Measurements from ENCODE around the gene DPP10.

The DPP10 gene

DNA sequence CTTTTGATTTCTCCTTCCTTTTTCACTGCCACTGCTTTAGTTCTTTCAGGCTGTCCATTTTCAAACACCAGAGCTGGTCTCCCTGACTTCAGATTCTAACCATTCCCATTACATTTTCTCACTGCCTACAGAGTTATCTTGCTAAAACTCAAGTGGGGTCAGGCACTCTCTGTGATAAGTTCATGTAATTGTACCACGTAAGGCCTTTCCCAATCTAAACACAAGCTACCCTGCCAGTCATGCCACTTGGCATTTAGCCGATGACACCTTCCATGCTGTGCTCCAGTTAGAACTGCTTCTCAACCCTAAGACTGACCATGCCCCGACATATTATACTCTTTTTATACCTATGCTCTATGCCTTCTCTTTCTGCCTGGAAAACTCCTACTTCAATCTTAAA, 592.4 kb downstream of the DPP10 start:
- no peak overlapping the region for H3K4me2 ChIP-seq (ENCODE audit: low read depth, low read length, poor library complexity, severe bottlenecking)
- no peaks in the 10 kb centered on the region for H3F3A ChIP-seq (ENCODE audit: low read depth)
- no peaks in the 10 kb centered on the region for H3K79me2 ChIP-seq (ENCODE audit: insufficient read depth, low read length)
- TF ChIP-seq EZH2phosphoT487 (IDR thresholded peaks at IDR 0.05; ENCODE audit: borderline replicate concordance), result no peak
- TF ChIP-seq, protein P1, sequence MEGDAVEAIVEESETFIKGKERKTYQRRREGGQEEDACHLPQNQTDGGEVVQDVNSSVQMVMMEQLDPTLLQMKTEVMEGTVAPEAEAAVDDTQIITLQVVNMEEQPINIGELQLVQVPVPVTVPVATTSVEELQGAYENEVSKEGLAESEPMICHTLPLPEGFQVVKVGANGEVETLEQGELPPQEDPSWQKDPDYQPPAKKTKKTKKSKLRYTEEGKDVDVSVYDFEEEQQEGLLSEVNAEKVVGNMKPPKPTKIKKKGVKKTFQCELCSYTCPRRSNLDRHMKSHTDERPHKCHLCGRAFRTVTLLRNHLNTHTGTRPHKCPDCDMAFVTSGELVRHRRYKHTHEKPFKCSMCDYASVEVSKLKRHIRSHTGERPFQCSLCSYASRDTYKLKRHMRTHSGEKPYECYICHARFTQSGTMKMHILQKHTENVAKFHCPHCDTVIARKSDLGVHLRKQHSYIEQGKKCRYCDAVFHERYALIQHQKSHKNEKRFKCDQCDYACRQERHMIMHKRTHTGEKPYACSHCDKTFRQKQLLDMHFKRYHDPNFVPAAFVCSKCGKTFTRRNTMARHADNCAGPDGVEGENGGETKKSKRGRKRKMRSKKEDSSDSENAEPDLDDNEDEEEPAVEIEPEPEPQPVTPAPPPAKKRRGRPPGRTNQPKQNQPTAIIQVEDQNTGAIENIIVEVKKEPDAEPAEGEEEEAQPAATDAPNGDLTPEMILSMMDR (conservative IDR thresholded peaks at IDR 0.05; ENCODE audit: low read length), result no peak
- H3K9me2 ChIP-seq (replicated peaks; ENCODE audit: low read depth, low read length), result no peaks in the 10 kb centered on the region
- H4K20me1 ChIP-seq (ENCODE audit: insufficient read depth, low read length, poor library complexity, severe bottlenecking), result no peaks in the 10 kb centered on the region
- no peak overlapping the region for H3K9ac ChIP-seq (ENCODE audit: low read depth, low read length, poor library complexity, severe bottlenecking)
- no peak overlapping the region for H2AFZ ChIP-seq (ENCODE audit: low read length)
- H3K4me3 ChIP-seq (ENCODE audit: low read length, poor library complexity, severe bottlenecking), result no peak overlapping the region
- H3K36me3 ChIP-seq (ENCODE audit: insufficient read depth, low read length), result no peaks in the 10 kb centered on the region
- no peaks in the 10 kb centered on the region for H3K27me3 ChIP-seq (ENCODE audit: insufficient read depth, low read length, poor library complexity, severe bottlenecking)
- no peaks in the 10 kb centered on the region for H3K4me1 ChIP-seq (ENCODE audit: insufficient read depth, low read length, poor library complexity, severe bottlenecking)
- H3K9me3 ChIP-seq (ENCODE audit: insufficient read depth, low read depth, low read length), result no peaks in the 10 kb centered on the region

DNA sequence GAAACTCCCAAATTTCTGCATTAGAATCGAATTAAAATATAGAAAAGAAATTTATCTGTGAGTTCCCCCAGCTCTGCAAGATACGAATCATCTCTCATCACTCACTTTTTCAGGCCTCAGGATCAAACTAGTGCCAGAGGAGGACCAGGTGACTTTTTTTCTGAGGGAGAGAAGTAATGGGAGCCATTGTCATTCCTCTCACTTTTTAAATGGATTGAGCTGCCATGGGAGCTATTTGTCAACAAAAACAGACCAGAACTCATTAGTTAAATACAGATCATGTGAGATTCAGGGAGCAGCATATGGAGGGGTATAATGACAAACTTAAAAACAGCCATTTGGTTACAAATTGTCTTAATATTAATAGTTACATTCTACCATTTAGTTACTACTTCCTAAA, 594.4 kb downstream of the DPP10 start:
- Histone ChIP-seq H3K4me1 (ENCODE audit: insufficient read depth, low read length, poor library complexity, severe bottlenecking) (no peaks in the 10 kb centered on the region), H3F3A (ENCODE audit: low read depth) (no peaks in the 10 kb centered on the region), H3K9me2 (replicated peaks; ENCODE audit: low read depth, low read length) (no peaks in the 10 kb centered on the region), H3K27me3 (ENCODE audit: insufficient read depth, low read length, poor library complexity, severe bottlenecking) (no peaks in the 10 kb centered on the region), H3K9ac (ENCODE audit: low read depth, low read length, poor library complexity, severe bottlenecking) (no peak overlapping the region), H3K4me3 (ENCODE audit: low read length, poor library complexity, severe bottlenecking) (no peak overlapping the region), H3K4me2 (ENCODE audit: low read depth, low read length, poor library complexity, severe bottlenecking) (no peak overlapping the region), H2AFZ (ENCODE audit: low read length) (no peak overlapping the region), H3K36me3 (ENCODE audit: insufficient read depth, low read length) (no peaks in the 10 kb centered on the region), H3K9me3 (ENCODE audit: insufficient read depth, low read depth, low read length) (no peaks in the 10 kb centered on the region), H4K20me1 (ENCODE audit: insufficient read depth, low read length, poor library complexity, severe bottlenecking) (no peaks in the 10 kb centered on the region), H3K79me2 (ENCODE audit: insufficient read depth, low read length) (no peaks in the 10 kb centered on the region)
- TF ChIP-seq EZH2phosphoT487 (IDR thresholded peaks at IDR 0.05; ENCODE audit: borderline replicate concordance), result no peak
- TF ChIP-seq, protein P1 (conservative IDR thresholded peaks at IDR 0.05; ENCODE audit: low read length), result no peak

DNA sequence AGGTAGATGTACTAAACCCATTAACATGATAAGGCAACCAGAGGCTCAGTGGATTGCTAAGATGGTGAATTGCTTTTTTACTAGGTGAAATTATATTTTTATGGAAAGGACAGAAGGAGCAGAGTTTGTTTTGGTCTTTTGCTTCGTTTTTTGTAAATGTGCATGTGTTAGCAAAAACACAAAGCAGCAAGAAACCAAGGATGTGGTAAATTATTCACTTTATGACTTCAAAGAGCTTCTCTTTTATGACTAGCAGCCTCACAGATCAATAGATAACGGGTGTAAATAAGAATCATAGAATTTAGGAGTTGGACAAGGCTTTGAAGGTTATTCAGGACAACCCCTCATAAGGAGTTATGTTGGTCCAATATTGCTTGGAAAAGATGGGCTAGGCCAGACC, 615.0 kb downstream of the DPP10 start:
- no peak overlapping the region for H2AFZ ChIP-seq (ENCODE audit: low read length)
- no peaks in the 10 kb centered on the region for H4K20me1 ChIP-seq (ENCODE audit: insufficient read depth, low read length, poor library complexity, severe bottlenecking)
- H3F3A ChIP-seq (ENCODE audit: low read depth), result no peaks in the 10 kb centered on the region
- no peaks in the 10 kb centered on the region for H3K9me2 ChIP-seq (replicated peaks; ENCODE audit: low read depth, low read length)
- H3K4me3 ChIP-seq (ENCODE audit: low read length, poor library complexity, severe bottlenecking), result no peak overlapping the region
- peaks cover 6% of the 10 kb centered on the region for H3K4me1 ChIP-seq (ENCODE audit: insufficient read depth, low read length, poor library complexity, severe bottlenecking)
- TF ChIP-seq EZH2phosphoT487 (IDR thresholded peaks at IDR 0.05; ENCODE audit: borderline replicate concordance), result no peak
- TF ChIP-seq, protein P1 (conservative IDR thresholded peaks at IDR 0.05; ENCODE audit: low read length), result no peak
- no peaks in the 10 kb centered on the region for H3K27me3 ChIP-seq (ENCODE audit: insufficient read depth, low read length, poor library complexity, severe bottlenecking)
- no peaks in the 10 kb centered on the region for H3K79me2 ChIP-seq (ENCODE audit: insufficient read depth, low read length)
- H3K36me3 ChIP-seq (ENCODE audit: insufficient read depth, low read length), result no peaks in the 10 kb centered on the region
- H3K9ac ChIP-seq (ENCODE audit: low read depth, low read length, poor library complexity, severe bottlenecking), result no peak overlapping the region
- H3K9me3 ChIP-seq (ENCODE audit: insufficient read depth, low read depth, low read length), result no peaks in the 10 kb centered on the region
- no peak overlapping the region for H3K4me2 ChIP-seq (ENCODE audit: low read depth, low read length, poor library complexity, severe bottlenecking)
